Fibroblast of mammary gland (primary cell): ENCODE measurements around the gene SLC25A39.

ENCODE experiments used
- DNase-seq: peaks from one replicate; pipeline ENCODE4 v3.0.0-alpha.2; 2010; ENCODE audit warnings: low read depth
- H3K4me3 ChIP-seq: 2 replicates; pipeline ENCODE4 v1.5.1; 2011; ENCODE audit warnings: low read depth, mild to moderate bottlenecking, low read length, moderate library complexity; ENCODE audit not compliant: control insufficient read depth
- TF ChIP-seq, protein P1 (sequence below): conservative IDR thresholded peaks from 2 replicates; pipeline ENCODE4 v1.5.1; 2011; ENCODE audit warnings: low read depth, low read length, inconsistent platforms; ENCODE audit not compliant: control insufficient read depth, insufficient read depth

SLC25A39 gene

GRCh38 chr17:44272954-44273353 is 51.7 kb downstream of the SLC25A39 start:
- no peak overlapping the region for H3K4me3 ChIP-seq

DNA sequence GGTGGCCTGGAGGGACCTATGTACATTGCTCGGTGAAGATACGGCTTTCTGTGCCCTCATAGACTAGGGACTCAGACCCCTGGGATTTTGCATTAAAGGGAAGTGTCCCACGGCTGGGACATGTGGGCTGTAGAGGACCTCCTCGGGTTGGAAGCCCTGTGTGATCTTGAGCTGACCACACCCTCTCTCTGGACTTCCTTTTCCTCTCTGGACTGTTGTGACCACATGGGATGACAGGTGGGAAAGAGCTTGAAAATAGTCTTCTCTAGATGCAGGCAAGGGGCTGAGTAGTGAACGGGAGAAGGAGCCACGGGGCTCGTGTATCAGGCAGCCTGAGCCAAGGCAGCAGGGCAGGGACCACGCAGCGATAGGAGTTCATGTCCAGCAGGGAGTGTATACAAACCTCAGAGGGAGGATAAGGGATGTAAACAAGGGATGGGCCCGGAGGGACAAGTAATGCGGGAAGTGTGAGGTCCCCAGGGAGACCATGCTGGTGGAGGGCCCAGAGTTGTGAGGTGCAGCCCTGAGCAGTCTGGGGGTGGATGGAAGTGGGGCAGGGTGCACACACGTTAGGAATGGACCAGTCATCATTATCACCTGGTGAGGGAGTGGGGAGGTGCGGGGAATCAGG is 52.2 kb downstream of the SLC25A39 start:
- TF ChIP-seq, protein P1, sequence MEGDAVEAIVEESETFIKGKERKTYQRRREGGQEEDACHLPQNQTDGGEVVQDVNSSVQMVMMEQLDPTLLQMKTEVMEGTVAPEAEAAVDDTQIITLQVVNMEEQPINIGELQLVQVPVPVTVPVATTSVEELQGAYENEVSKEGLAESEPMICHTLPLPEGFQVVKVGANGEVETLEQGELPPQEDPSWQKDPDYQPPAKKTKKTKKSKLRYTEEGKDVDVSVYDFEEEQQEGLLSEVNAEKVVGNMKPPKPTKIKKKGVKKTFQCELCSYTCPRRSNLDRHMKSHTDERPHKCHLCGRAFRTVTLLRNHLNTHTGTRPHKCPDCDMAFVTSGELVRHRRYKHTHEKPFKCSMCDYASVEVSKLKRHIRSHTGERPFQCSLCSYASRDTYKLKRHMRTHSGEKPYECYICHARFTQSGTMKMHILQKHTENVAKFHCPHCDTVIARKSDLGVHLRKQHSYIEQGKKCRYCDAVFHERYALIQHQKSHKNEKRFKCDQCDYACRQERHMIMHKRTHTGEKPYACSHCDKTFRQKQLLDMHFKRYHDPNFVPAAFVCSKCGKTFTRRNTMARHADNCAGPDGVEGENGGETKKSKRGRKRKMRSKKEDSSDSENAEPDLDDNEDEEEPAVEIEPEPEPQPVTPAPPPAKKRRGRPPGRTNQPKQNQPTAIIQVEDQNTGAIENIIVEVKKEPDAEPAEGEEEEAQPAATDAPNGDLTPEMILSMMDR: no peak
- no peak for DNase-seq

More at GRCh38 chr17:44272954-44273353, 51.7 kb downstream of the SLC25A39 start:
- TF ChIP-seq, protein P1: no peak
- DNase-seq: no peak

More for the DNA sequence above, 52.2 kb downstream of the SLC25A39 start:
- H3K4me3 ChIP-seq: no peak overlapping the region
